OCI-LY1 (cell line): ENCODE results near the gene POLA2.

Source experiments
- H2AFZ ChIP-seq: fragments of 200-600 bp; sonication (generic), shearing (Covaris generic); 2 replicates; pipeline ENCODE4 v1.6.0; 2014; ENCODE audit warnings: antibody characterized with exemption, mild to moderate bottlenecking, low read length
- H3F3A ChIP-seq: fragments of 200-600 bp; sonication (generic), shearing (Covaris generic); 2 replicates; pipeline ENCODE4 v1.6.0; 2014; ENCODE audit warnings: mild to moderate bottlenecking, antibody characterized with exemption, low read length, moderate library complexity; ENCODE audit not compliant: insufficient read depth
- H3K27ac ChIP-seq: fragments of 200-600 bp; sonication (generic); 2 replicates; pipeline ENCODE4 v1.5.1; 2014; ENCODE audit warnings: low read length, mixed run types, mild to moderate bottlenecking, low read depth; ENCODE audit not compliant: poor library complexity, severe bottlenecking
- H3K27me3 ChIP-seq: fragments of 200-600 bp; sonication (generic); 2 replicates; pipeline ENCODE4 v1.6.0; 2014; ENCODE audit warnings: antibody characterized with exemption, mild to moderate bottlenecking, low read length, moderate library complexity; ENCODE audit not compliant: insufficient read depth
- H3K36me3 ChIP-seq: fragments of 200-600 bp; sonication (generic); 2 replicates; pipeline ENCODE4 v1.6.1; 2014; ENCODE audit warnings: mild to moderate bottlenecking, antibody characterized with exemption, low read length, moderate library complexity, mixed read lengths; ENCODE audit not compliant: insufficient read depth
- H3K4me1 ChIP-seq: fragments of 200-600 bp; sonication (generic); 2 replicates; pipeline ENCODE4 v1.5.1; 2014; ENCODE audit warnings: mild to moderate bottlenecking, low read length, moderate library complexity; ENCODE audit not compliant: insufficient read depth, severe bottlenecking
- H3K4me2 ChIP-seq: fragments of 200-600 bp; sonication (generic), shearing (Covaris generic); 2 replicates; pipeline ENCODE4 v1.6.1; 2014; ENCODE audit warnings: low read length
- H3K4me3 ChIP-seq: fragments of 200-600 bp; sonication (generic); 2 replicates; pipeline ENCODE4 v1.5.1; 2014; ENCODE audit warnings: low read length, low read depth, mild to moderate bottlenecking, mixed read lengths; ENCODE audit not compliant: poor library complexity, severe bottlenecking
- H3K79me2 ChIP-seq: fragments of 200-600 bp; shearing (Covaris generic); 2 replicates; pipeline ENCODE4 v1.6.1; 2016; ENCODE audit warnings: mixed run types, low read length, mixed read lengths; ENCODE audit not compliant: insufficient read depth
- H3K9ac ChIP-seq: fragments of 200-600 bp; sonication (generic), shearing (Covaris generic); 2 replicates; pipeline ENCODE4 v1.6.1; 2014; ENCODE audit warnings: mild to moderate bottlenecking, low read length, mixed read lengths
- H3K9me2 ChIP-seq: fragments of 200-600 bp; sonication (generic), shearing (Covaris generic); 2 replicates; pipeline ENCODE4 v1.6.1; 2014; ENCODE audit warnings: low read depth, mild to moderate bottlenecking, low read length, mixed read lengths
- H3K9me3 ChIP-seq: fragments of 200-600 bp; shearing (Covaris generic); 2 replicates; pipeline ENCODE4 v1.6.1; 2014; ENCODE audit warnings: low read length, mixed read lengths
- H4K20me1 ChIP-seq: fragments of 200-600 bp; sonication (generic), shearing (Covaris generic); 2 replicates; pipeline ENCODE4 v1.6.0; 2016; ENCODE audit warnings: mild to moderate bottlenecking, low read length; ENCODE audit not compliant: insufficient read depth
- EZH2 ChIP-seq: fragments of 200-600 bp; sonication (generic), shearing (Covaris generic); IDR thresholded peaks from 2 replicates; pipeline ENCODE4 v1.8.0; 2017; ENCODE audit warnings: borderline replicate concordance, mixed run types, mild to moderate bottlenecking, antibody characterized with exemption, low read length, moderate library complexity, mixed read lengths
- TF ChIP-seq, protein P1 (sequence below): fragments of 200-600 bp; sonication (generic), shearing (Covaris generic); IDR thresholded peaks from 2 replicates; pipeline ENCODE4 v1.5.1; 2017; ENCODE audit warnings: mild to moderate bottlenecking, antibody characterized with exemption, low read length, moderate library complexity, mixed read lengths

The POLA2 gene

DNA sequence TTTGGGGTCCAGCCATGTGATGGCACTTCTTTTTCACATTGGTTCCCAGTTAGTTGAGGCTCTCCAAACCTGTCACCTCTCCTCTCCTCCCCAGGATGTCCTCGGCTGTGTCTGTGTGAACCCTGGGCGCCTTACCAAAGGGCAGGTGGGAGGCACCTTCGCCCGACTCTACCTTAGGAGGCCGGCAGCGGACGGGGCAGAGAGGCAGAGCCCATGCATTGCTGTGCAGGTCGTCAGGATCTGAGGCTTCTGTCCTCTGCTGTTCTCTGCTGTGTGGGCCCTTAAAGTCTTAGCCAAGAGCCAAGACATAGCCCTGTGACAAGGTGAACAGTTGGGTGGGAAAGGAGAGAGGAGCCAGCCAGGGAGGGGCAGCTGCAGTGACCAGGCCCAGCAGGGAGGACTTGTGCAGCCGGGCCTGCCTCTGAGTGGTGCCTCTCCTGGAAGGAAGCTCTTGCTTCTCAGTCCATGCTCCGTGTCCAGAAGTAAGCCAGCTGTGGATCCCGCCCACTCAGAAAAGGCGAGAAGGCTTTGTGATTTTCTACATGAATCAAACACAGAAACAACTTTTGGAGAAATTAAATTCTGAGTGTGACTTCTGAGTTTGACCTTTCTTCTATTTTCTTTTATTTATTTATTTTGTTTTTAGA, 35.4 kb downstream of the POLA2 start:
- no peak overlapping the region for H2AFZ ChIP-seq
- H3K9ac ChIP-seq = no peak overlapping the region
- no peak overlapping the region for H3K4me3 ChIP-seq
- H3K27ac ChIP-seq = no peak overlapping the region
- no peaks in the 10 kb centered on the region for H3K9me2 ChIP-seq
- H3K4me1 ChIP-seq = no peaks in the 10 kb centered on the region
- no peaks in the 10 kb centered on the region for H3K27me3 ChIP-seq
- no peaks in the 10 kb centered on the region for H3K9me3 ChIP-seq
- TF ChIP-seq, protein P1, sequence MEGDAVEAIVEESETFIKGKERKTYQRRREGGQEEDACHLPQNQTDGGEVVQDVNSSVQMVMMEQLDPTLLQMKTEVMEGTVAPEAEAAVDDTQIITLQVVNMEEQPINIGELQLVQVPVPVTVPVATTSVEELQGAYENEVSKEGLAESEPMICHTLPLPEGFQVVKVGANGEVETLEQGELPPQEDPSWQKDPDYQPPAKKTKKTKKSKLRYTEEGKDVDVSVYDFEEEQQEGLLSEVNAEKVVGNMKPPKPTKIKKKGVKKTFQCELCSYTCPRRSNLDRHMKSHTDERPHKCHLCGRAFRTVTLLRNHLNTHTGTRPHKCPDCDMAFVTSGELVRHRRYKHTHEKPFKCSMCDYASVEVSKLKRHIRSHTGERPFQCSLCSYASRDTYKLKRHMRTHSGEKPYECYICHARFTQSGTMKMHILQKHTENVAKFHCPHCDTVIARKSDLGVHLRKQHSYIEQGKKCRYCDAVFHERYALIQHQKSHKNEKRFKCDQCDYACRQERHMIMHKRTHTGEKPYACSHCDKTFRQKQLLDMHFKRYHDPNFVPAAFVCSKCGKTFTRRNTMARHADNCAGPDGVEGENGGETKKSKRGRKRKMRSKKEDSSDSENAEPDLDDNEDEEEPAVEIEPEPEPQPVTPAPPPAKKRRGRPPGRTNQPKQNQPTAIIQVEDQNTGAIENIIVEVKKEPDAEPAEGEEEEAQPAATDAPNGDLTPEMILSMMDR = no peak
- no peak for TF ChIP-seq EZH2
- no peaks in the 10 kb centered on the region for H3F3A ChIP-seq
- H3K36me3 ChIP-seq = peaks cover 87% of the 10 kb centered on the region
- H4K20me1 ChIP-seq = no peaks in the 10 kb centered on the region
- H3K4me2 ChIP-seq = no peak overlapping the region
- H3K79me2 ChIP-seq = no peaks in the 10 kb centered on the region

DNA sequence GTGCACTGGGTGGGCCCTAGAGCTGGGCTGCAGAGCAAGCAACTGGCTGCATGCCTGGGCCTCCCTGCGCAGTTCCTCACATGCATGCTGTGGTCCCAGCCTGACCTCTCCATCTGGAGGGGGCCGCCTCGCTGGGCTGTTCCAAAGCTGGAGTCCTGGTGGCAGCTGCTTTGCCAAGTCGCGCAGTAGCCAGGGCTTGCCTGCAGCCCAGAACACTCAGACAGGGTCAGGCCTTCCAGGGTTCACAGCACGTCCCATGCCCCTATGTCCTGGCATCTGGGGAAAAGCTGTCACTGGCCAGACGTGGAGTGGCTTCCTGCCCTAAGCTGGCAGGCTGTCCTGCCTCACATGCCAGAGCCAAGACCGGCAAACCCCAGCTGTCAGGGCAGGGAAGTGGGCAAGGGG, 36.4 kb downstream of the POLA2 start:
- TF ChIP-seq, protein P1 = no peak
- TF ChIP-seq EZH2 = no peak
- H3K79me2 ChIP-seq = no peaks in the 10 kb centered on the region
- no peaks in the 10 kb centered on the region for H3F3A ChIP-seq
- H3K4me2 ChIP-seq = no peak overlapping the region
- H3K36me3 ChIP-seq = peaks cover 84% of the 10 kb centered on the region
- no peaks in the 10 kb centered on the region for H3K9me2 ChIP-seq
- no peak overlapping the region for H2AFZ ChIP-seq
- no peaks in the 10 kb centered on the region for H3K4me1 ChIP-seq
- H3K27me3 ChIP-seq = no peaks in the 10 kb centered on the region
- H4K20me1 ChIP-seq = no peaks in the 10 kb centered on the region
- H3K4me3 ChIP-seq = no peak overlapping the region
- H3K9me3 ChIP-seq = no peaks in the 10 kb centered on the region
- H3K27ac ChIP-seq = no peak overlapping the region
- no peak overlapping the region for H3K9ac ChIP-seq

DNA sequence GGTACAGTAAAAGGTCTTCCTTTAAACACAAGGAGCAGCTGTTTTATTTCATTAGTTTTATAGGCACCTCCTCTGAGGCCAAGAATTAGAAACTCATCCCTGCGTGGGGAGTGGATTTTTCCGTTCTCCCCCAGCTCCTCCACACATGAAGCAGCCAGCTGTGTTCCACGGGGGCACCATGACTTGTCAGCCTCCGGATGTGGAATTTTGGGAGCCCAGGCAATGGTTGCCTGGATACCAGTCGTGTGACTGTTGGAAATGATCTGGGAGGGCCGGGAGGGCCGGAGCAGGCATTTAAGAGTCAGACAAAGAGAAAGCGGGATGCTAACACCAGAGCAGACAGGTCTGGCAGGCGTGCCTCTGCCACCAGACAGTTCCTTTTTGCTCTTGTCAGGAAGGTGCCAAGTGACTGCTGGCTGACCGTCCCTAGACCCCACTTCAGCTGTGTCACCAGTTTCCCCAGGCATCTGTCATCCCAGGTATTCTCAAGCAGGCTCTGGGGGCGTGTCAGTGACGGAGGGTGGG, 37.0 kb downstream of the POLA2 start:
- peaks cover 83% of the 10 kb centered on the region for H3K36me3 ChIP-seq
- no peaks in the 10 kb centered on the region for H3K4me1 ChIP-seq
- no peaks in the 10 kb centered on the region for H4K20me1 ChIP-seq
- H3K4me3 ChIP-seq = no peak overlapping the region
- no peaks in the 10 kb centered on the region for H3K27me3 ChIP-seq
- H3K27ac ChIP-seq = no peak overlapping the region
- H3K9me3 ChIP-seq = no peaks in the 10 kb centered on the region
- H2AFZ ChIP-seq = no peak overlapping the region
- H3K4me2 ChIP-seq = no peak overlapping the region
- no peaks in the 10 kb centered on the region for H3F3A ChIP-seq
- H3K9ac ChIP-seq = no peak overlapping the region
- no peaks in the 10 kb centered on the region for H3K79me2 ChIP-seq
- H3K9me2 ChIP-seq = no peaks in the 10 kb centered on the region
- no peak for TF ChIP-seq EZH2
- TF ChIP-seq, protein P1 = no peak
